Activated CD4-positive, alpha-beta T cell treated with anti-CD3 and anti-CD28 coated beads, Interleukin-2, amount 50 U/mL, for 48 hours (primary cell): Measurements from ENCODE around the gene ZNF613.
"Not testable (repeated sequence)": the region's sequence is repeated elsewhere in the genome, so short reads cannot be mapped to it uniquely, and the experiment has no call there.

Source experiments
- DNase-seq, 2 experiments: peaks; one replicate each; pipeline ENCODE4 v3.0.0-alpha.2; 2020

ZNF613 gene

GRCh38 chr19:51944798-51945552 is 17.7 kb downstream of the ZNF613 start:
- no peak for DNase-seq

- DNase-seq, result no peak
These were observed 19.3 kb downstream of the ZNF613 start for GRCh38 chr19:51946602-51947001.

GRCh38 chr19:51948975-51949374 is 21.7 kb downstream of the ZNF613 start:
- no peak for DNase-seq

- not testable (repeated sequence) for DNase-seq
These were observed 30.6 kb downstream of the ZNF613 start for GRCh38 chr19:51957846-51958245.

- DNase-seq, result no peak
These were observed 32.5 kb downstream of the ZNF613 start for GRCh38 chr19:51959791-51960190.

GRCh38 chr19:51960621-51961233 is 33.5 kb downstream of the ZNF613 start:
- not testable (repeated sequence) for DNase-seq

GRCh38 chr19:51965583-51965982 is 38.3 kb downstream of the ZNF613 start:
- no peak for DNase-seq

GRCh38 chr19:51970718-51971117 is 43.4 kb downstream of the ZNF613 start:
- DNase-seq, result no peak

GRCh38 chr19:51971624-51972023 is 44.4 kb downstream of the ZNF613 start:
- peak in 1 of 2 experiments; percentile 13 for DNase-seq

GRCh38 chr19:51975787-51976186 is 48.5 kb downstream of the ZNF613 start:
- DNase-seq, result not testable (repeated sequence)

GRCh38 chr19:51976852-51977251 is 49.6 kb downstream of the ZNF613 start:
- no peak for DNase-seq

- DNase-seq, result no peak
These were observed 50.1 kb downstream of the ZNF613 start for GRCh38 chr19:51977346-51977745.

- no peak for DNase-seq
These were observed 51.6 kb downstream of the ZNF613 start for GRCh38 chr19:51978882-51979281.

- no peak for DNase-seq
These were observed 53.0 kb downstream of the ZNF613 start for GRCh38 chr19:51980116-51980736.

GRCh38 chr19:51980926-51981325 is 53.7 kb downstream of the ZNF613 start:
- DNase-seq, result not testable (repeated sequence)

GRCh38 chr19:51983361-51983760 is 56.1 kb downstream of the ZNF613 start:
- DNase-seq, result no peak

- peak; percentile 82 to 86 for DNase-seq
These were observed 59.3 kb downstream of the ZNF613 start, which contains the start of gene ZNF350 for GRCh38 chr19:51986309-51987291. Gene ZNF350 (minus strand): TSS chr19:51986840. CDS start chr19:51974360, 12,480 bp downstream.

- no peak for DNase-seq
These were observed 66.2 kb downstream of the ZNF613 start for GRCh38 chr19:51993422-51993821.

- no peak for DNase-seq
These were observed 66.9 kb downstream of the ZNF613 start for GRCh38 chr19:51994048-51994644.
